Measurements from ENCODE around the gene ARHGAP11A.
"Not testable (repeated sequence)": the region's sequence is repeated elsewhere in the genome, so short reads cannot be mapped to it uniquely, and the experiment has no call there.

ARHGAP11A gene, protein sequence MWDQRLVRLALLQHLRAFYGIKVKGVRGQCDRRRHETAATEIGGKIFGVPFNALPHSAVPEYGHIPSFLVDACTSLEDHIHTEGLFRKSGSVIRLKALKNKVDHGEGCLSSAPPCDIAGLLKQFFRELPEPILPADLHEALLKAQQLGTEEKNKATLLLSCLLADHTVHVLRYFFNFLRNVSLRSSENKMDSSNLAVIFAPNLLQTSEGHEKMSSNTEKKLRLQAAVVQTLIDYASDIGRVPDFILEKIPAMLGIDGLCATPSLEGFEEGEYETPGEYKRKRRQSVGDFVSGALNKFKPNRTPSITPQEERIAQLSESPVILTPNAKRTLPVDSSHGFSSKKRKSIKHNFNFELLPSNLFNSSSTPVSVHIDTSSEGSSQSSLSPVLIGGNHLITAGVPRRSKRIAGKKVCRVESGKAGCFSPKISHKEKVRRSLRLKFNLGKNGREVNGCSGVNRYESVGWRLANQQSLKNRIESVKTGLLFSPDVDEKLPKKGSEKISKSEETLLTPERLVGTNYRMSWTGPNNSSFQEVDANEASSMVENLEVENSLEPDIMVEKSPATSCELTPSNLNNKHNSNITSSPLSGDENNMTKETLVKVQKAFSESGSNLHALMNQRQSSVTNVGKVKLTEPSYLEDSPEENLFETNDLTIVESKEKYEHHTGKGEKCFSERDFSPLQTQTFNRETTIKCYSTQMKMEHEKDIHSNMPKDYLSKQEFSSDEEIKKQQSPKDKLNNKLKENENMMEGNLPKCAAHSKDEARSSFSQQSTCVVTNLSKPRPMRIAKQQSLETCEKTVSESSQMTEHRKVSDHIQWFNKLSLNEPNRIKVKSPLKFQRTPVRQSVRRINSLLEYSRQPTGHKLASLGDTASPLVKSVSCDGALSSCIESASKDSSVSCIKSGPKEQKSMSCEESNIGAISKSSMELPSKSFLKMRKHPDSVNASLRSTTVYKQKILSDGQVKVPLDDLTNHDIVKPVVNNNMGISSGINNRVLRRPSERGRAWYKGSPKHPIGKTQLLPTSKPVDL

DNA sequence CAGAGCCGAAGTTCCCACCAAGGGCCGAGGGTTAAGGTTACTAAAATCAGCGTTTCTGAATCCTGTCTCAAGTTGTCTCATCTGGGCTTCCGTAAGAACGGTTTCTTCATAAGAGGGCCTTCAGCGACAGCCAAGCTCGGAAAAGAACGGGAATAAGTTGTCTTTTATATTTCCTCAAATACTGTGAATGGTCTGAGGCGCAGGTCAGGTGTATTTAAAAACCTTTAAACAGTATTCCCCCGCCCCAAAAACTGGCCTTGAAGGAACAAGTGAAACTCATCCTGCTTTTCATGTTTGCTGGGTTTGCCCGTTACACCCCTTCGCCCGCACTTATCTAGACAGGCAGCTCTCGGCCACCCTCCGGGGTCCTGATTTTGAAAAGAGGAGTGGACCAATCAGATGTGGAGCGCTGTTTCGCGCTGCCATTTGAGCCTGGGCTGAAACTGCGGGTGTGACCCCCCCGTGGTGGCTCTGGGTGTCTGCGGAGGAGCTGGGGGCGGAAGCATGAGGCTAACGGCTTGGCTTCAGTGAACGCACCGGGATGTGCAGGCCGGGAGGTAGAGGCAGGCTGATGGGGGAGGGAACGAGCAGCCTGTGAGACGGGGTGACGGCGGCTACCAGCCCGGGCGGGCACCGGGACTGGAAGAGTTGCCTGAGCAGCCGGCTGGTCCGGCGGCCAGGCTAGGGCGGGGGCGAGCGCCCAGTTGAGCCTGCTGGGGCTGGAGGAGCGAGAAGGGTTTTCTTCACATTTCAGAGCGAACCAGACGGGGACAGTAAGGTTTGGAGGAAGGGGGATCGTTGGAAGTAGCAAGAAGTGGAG lies at the start of gene ARHGAP11A:
ARHGAP11A (plus strand) TSS at position 454 of the 820 bp plus-strand sequence. CDS start 708 bp downstream, outside the sequence.
- not testable (repeated sequence) for DNase-seq

DNA sequence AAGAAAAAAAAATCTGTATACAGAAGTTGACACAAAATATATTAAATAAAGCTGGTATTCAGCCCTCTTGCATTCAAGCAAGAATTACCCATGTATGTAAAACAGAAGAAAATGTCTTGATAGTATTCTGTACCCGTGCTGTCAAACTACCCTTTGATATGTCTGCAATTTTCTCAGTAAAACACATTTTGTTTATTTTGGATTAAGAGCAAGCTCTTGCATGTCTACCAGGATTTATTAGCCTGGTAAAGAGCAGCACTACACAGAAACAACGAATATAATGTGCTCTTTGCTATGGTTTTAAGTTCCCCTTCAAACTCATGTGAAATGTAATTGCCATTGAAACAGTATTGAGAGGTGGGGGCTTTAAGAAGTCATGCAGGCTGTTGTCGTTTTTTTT lies 46.3 kb upstream of the ARHGAP11A start:
- DNase-seq: not testable (repeated sequence)

DNA sequence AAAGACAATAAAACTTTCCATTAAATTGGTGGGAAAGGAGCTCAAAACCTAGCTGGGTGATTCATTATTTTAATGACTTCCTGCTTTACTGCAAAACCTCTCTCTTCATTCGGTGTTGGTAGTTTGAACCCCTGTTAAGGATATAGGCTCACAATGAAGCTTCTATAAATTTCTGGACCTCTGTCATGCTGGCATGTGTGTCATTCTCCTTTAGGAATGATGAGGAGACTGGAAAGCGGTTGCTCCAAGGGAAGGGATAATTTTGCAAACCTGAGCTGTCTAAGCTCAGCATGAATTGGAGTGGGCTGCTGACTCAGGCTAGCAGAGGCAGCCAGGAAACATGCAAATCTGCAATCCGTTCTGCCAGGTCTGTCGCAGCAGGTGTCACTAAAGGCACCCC lies 36.8 kb upstream of the ARHGAP11A start:
- DNase-seq: not testable (repeated sequence)

DNA sequence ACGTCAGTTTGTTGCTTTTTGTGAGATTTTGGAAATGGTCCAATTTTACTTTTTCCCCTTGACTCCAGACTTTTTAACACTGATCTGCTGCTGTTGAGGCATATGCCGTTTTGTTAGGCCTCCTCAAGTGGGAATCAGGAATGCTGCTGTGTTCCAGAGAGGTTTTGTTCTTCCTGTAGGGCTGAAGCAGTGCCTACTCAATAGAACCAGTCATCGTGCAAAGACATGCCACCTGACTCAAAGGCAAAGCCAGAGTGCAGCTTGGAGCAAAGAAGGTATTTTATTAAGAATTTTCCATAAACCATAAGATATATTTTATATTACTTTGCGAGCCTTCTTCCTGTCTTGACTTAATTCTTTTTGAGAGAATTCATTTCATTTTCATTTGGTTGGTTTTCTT lies 29.5 kb upstream of the ARHGAP11A start:
- not testable (repeated sequence) for DNase-seq

DNA sequence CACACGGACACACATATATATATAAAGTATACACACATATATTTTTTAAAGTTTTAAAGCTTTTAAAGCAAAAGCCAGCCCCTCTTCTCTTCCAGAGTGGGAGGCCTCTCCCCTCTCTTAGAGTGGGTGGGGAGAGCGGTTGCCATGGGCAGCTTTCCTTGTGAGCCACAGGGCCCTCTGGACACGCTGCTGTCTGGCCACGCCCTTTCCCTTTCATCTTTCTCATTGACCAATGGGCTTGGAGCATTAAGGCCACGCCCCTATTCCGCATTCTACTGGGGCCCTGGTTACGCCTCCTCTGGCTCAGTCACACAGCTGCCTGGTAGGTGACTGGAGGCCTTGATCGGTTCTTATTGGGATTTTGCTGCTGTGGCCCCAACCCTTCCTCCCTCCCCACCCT lies 22.2 kb upstream of the ARHGAP11A start, which contains the start of gene GOLGA8N:
GOLGA8N (plus strand) TSS at position 306 of the 400 bp plus-strand sequence.
- not testable (repeated sequence) for DNase-seq

DNA sequence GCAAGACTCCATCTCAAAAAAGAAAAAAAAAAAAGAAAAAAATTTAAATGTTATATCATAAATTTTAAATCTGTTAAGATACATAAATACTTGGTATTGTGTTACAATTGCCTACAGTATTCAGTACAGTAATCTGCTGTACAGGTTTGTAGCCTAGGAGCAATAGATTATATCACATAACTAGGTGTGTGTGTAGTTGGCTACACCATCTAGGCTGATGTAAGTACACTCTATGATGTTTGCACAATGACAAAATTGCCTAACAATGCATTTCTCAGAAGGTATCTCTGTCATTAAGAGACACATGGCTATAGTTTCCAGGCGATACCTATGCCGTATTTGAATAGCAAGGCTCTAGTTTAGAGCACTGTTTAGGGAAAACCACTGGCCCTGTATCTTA lies 5.8 kb upstream of the ARHGAP11A start:
- DNase-seq: not testable (repeated sequence)

DNA sequence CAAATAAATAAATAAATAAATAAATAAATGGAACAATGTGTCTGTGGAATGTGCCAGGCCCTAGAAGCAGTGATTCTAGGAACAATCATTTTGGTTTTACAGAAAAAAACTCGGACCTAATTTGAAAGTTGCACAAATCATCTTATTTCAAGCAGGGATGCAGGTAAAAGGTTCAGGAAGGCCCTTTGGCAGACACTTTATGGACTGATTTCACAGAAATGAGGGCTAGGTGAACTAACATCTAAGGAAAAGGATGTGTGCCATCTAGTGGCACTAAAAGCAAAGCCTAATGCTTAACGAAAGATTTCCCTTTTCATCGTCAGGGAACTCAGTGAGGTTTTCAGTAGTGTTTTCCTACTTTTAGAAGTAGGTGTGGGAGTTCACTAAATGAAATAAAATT lies 4.6 kb upstream of the ARHGAP11A start:
- not testable (repeated sequence) for DNase-seq

DNA sequence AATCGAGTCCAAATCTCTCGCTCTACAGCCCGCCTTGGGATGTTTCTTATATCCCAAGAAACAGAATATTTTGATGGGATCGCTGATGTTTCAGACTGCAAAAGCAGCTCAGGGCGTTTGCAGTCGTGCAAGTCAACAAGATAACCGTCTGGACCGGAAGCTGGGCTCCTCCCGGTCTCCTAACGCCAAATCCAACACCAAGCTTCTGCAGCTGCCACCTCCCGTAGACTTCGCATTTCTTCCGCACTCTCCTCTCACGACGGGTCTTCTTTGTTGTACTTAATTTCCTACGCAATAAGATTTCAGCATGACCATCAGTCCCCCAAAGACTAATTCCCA lies 623 bp upstream of the ARHGAP11A start:
- DNase-seq: not testable (repeated sequence)

DNA sequence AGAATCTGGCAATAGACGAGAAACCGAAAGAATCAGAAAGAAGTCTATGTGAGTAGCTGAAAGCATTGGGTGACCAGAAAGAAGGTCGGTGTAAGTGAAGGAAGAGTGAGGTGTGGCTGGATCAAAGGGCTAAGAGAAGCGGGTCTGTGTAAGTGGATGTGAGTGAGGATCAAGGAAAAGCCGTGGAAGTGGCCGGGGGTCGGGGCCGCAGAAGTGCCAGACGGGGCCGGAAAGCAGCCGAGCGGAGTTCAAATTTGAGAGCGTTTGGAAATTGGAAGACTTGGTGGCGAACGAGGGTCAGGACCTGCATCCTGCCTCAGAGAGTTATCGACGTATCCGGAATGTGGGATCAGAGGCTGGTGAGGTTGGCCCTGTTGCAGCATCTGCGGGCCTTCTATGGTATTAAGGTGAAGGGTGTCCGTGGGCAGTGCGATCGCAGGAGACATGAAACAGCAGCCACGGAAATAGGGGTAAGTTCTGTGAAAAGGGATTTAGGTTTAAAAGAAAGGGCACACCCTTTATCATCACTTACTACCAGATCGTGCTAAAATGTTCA lies 645 bp downstream of the ARHGAP11A start:
- not testable (repeated sequence) for DNase-seq

DNA sequence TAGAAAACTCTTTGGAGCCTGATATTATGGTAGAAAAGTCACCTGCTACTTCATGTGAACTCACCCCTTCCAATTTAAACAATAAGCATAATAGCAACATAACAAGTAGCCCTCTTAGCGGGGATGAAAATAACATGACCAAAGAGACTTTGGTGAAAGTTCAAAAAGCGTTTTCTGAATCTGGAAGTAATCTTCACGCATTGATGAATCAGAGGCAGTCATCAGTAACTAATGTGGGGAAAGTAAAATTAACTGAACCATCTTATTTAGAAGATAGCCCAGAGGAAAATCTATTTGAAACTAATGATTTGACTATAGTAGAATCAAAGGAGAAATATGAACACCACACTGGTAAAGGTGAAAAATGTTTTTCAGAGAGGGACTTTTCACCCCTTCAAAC lies 21.1 kb downstream of the ARHGAP11A start:
- DNase-seq: no peak

DNA sequence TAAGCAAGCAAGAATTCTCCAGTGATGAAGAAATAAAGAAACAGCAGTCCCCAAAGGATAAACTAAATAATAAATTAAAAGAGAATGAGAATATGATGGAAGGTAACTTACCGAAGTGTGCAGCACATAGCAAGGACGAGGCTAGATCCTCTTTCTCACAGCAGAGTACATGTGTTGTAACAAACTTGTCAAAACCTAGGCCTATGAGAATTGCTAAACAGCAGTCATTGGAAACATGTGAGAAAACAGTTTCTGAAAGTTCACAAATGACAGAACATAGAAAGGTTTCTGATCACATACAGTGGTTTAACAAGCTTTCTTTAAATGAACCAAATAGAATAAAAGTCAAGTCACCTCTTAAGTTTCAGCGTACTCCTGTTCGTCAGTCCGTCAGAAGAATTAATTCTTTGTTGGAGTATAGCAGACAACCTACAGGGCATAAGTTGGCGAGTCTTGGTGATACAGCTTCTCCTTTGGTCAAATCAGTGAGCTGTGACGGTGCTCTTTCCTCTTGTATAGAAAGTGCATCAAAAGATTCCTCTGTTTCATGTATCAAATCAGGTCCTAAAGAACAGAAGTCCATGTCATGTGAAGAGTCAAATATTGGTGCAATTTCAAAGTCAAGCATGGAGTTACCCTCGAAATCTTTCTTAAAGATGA lies 21.7 kb downstream of the ARHGAP11A start:
- DNase-seq: no peak

DNA sequence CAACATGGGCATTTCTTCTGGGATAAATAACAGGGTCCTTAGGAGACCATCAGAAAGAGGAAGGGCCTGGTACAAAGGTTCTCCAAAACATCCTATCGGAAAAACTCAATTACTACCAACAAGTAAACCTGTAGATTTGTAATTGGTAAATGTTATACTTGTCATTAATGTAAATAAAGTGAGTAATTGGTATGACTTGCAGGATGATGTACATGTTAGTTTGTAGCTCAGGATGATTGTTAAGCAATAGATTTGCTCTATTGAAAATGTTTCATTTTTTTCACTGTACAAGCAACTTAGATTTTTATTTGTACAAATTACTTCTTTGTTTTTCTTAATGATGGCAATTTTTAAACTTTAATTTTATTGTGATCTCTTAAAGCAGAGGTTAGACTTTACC lies 22.4 kb downstream of the ARHGAP11A start:
- no peak for DNase-seq

DNA sequence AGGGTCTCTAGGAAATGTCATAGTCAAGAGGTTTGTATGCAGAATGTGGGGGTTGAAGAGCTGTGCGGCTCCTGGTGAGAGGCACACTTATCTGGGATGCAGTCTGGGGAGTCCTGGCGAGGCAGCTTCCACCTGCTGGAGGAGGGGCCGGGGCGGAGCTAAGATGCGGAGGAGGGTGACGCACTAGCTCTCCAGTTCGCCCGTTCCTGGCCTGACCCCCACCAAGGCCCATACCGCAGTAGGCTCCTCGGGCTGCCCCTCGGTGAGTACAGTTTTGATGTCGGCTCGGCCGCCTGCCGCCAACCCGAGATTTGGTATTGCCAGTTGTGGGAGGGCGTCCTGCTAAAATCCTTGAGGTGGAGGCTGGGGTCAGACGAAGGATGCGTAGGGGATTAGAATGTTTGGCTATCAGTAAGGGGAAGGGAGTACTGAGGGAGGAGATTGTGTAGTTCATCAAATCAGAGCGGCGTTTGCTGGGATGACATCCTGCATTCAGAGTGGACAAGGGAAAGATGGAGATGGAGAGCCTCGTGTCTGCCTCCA lies 26.3 kb downstream of the ARHGAP11A start, which contains the start of gene SCG5:
SCG5 (plus strand) TSS at position 194 of the 543 bp plus-strand sequence. CDS start 1,883 bp downstream, outside the sequence.
- no peak for DNase-seq

DNA sequence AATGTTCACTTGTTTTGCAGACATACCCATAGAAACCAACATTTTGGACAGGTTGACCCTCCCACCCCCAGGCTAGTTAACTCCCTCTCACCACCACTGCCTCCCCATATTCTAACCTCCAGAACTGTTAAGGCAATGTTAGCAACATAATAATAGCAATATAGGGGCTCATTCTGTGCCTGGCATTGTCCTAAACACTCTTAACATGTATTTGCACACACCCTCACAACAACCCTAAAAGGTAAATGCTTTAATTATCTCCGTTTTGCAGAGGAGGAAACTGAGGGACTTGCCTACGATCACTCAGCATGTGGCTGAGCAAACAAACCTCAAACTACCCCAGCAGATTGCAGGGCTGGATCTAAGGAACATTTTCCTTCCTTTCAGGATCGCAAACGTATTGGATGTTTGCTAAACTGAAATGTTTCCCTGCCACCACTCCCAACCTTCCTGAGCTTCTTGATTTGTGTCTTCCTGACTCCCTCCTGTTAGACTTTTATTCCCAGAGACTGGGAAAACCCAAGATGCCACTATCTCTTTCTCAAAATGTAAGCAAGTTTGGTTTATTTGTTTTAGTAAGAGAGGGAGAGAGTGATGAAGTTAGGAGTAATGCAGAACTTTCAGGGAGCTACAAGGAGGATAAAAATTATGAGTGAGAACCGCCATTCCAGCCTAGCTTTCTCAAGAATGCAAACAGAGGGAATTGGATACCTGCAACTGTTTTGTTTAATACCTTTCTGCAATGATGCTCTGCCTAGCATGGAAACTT lies 27.5 kb downstream of the ARHGAP11A start:
- no peak for DNase-seq

DNA sequence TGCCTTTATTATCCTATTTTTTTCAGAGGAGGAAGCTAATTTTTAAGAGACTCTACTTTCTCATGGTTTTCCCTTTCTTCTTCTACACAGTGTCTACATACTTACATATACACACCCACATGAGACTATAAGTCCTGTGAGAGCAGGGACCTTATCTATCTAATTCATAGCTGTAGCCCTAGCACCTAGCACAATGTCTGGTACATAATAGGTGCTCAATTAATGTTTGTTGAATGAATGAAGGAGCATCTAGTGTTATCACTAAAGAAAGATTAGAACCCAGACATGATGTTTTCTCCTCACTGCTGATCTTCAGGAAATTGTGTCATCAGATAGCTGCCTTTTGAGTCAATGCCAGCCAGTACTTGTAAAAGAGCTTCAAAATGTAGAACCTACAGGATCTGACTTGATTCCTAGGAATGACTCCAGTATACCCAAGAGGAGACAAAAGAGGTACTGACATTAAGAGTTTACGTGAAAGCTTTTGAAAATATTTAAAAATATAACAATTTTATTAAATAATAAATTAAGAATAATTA lies 28.7 kb downstream of the ARHGAP11A start:
- no peak for DNase-seq

DNA sequence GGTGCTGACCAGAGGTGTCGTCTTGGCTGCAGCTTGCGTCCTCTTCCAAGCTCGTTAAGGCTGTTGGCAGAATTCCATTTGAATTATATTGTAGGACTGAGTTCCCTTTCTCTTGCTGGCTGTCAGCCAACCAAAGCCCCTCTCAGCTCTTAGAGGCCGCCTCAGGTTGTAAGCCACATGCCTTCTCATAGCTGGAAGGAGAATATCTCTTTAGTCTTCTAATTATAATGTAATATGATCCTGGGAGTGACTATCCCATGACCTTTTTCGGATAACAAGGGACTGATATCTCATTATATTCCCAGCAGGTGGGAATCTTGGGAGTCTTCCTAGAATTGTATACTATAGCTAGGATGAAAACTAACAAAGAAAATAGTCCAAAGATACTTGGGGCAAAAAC lies 31.0 kb downstream of the ARHGAP11A start:
- DNase-seq: no peak

DNA sequence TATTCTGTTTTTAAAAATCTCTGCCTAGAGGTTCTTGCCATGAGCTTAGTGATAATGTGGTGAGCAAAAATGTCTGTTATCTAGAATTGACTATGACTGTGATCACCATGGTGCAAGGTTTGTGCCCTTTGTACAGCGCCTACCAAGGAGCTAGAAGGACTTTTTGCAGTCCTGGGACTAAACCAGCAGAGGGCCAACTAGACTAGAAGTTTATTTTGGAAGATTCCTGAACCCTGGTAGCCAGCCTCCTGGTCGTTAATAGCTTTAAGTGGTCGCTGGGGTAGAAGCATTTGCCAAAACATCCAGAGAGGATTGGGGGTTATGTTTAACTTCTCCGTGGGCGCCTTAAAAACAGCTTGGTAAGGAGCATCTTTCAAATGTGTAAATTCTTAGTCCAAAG lies 34.0 kb downstream of the ARHGAP11A start:
- no peak for DNase-seq

DNA sequence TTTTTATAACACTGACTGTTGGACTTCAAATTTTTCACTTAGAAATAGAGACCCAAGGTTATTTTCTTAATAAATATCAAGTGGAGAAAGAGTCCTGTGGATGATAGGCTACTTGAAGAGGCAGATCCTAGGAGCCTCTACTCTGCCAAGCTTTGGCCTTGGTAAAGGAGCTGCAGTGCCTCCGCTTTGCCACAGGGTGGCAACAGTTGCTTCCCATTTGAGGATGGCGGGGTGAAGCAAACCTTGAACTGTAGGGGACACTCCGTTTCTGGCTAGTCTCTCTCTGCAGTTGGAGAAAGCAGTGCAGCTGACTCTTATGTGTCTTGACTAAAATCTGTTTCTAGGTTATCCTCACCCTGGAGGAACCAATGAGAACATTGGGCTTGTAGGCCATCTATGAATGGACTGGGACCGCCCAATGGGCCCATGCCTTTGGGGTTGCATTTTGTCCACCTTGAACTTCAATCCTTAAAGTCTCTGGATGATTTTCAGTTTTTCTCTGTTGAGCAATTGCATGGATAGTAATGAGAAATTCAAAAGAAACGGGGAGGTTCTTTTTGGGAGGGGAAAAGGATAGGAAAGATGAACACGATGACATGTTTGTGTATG lies 36.0 kb downstream of the ARHGAP11A start:
- no peak for DNase-seq

DNA sequence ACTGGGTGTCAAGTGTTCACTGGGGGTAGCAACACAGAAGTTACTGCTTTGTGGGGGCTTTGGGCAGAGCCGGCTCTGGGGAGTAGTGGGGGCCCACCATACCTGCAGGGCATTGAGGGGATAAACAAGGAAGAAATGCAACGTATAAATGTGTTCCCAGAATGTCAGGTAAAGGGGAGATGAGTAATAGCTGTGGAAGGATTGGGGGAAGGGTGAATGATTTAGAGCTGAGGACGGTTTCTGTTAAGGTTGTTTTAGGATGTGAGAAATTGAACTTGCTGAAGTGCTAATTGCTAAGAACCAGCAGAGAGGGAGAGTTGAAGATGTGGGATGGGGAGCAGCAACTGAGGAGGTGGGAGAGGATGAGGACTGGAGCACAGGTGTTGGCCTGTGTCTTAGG lies 36.9 kb downstream of the ARHGAP11A start:
- DNase-seq: no peak

DNA sequence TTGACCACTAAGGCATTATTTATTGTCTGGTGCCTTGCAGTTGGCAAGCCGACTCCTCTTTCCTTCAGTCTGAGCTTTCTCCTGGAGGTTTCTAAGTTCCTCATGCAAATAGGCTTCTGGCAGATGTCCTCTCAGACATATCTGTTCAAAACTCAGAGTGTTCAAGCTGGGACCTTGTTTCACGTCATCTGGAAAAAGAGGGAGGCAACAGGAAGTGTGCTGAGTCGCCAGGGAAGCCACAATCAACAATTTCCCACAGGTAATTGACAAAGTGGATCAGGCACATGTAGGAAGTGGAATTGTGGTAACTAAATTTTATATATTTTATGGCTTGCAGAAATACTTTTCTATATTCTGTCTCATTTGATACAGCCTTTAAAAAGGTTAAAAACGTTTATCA lies 40.8 kb downstream of the ARHGAP11A start:
- no peak for DNase-seq

Data from GF-D8 (cell line).